Suprapubic skin (tissue), 4 donors: ENCODE measurements around the gene AMIGO3. TPM values are rescaled to one million over a fixed set of nuclear protein-coding genes. Genes with fewer than 3 reads are reported as not detected.
"Not testable (repeated sequence)": the region's sequence is repeated elsewhere in the genome, so short reads cannot be mapped to it uniquely, and the experiment has no call there.

Experiments used
- DNase-seq, 2 donors: peaks; one replicate each; pipeline ENCODE4 v3.0.0-alpha.2; 2019; ENCODE audit warnings: low spot score in 2 of 2
- H3K27ac ChIP-seq: fragments of 200-600 bp; sonication (generic); one replicate; pipeline ENCODE4 v1.5.1; 2019
- H3K27me3 ChIP-seq: fragments of 200-600 bp; sonication (generic); one replicate; pipeline ENCODE4 v1.5.1; 2019
- H3K36me3 ChIP-seq: fragments of 200-600 bp; sonication (generic); one replicate; pipeline ENCODE4 v1.5.1; 2019
- H3K4me1 ChIP-seq: fragments of 200-600 bp; sonication (generic); one replicate; pipeline ENCODE4 v1.5.1; 2019
- H3K4me3 ChIP-seq: fragments of 200-600 bp; sonication (generic); one replicate; pipeline ENCODE4 v1.5.1; 2019; ENCODE audit warnings: mild to moderate bottlenecking
- H3K9me3 ChIP-seq: fragments of 200-600 bp; sonication (generic); one replicate; pipeline ENCODE4 v1.5.1; 2019
- POLR2A ChIP-seq, 2 donors: fragments of 450-650 bp; IDR thresholded peaks; one replicate each; pipeline ENCODE4 v1.6.1; 2017; ENCODE audit warnings: antibody characterized with exemption in 2 of 2, mild to moderate bottlenecking in 2 of 2, moderate library complexity in 2 of 2
- POLR2AphosphoS5 ChIP-seq, 3 donors: sonication (generic); formaldehyde crosslinking; IDR thresholded peaks; one replicate each; pipeline ENCODE4 v1.6.1; 2017; ENCODE audit warnings: antibody characterized with exemption in 3 of 3
- WGBS: methylation state at CpG from one replicate; pipeline ENCODE4 v1.1.5; 2018; 5-methylcytosine and 5-hydroxymethylcytosine counted together
- total RNA-seq, 4 donors: library from RNA; depleted of rRNA; stranded (reverse); fragments of >200 nt; gene quantifications; one replicate each; pipeline ENCODE4 v1.1.0, GENCODE V29; 2016
- TF ChIP-seq, protein P1 (sequence below), 2 donors: fragments of 200-600 bp in 1 of 2; fragments of 450-650 bp in 1 of 2; sonication (generic) in 1 of 2; IDR thresholded peaks; one replicate each; pipeline ENCODE4 v1.5.1; 2016 to 2019; ENCODE audit warnings: antibody characterized with exemption in 2 of 2, mild to moderate bottlenecking in 1 of 2, moderate library complexity in 1 of 2

Gene AMIGO3
- total RNA-seq, 4 donors from 2014 or later = 1.6 to 3.8 (median 2.5) TPM

DNA sequence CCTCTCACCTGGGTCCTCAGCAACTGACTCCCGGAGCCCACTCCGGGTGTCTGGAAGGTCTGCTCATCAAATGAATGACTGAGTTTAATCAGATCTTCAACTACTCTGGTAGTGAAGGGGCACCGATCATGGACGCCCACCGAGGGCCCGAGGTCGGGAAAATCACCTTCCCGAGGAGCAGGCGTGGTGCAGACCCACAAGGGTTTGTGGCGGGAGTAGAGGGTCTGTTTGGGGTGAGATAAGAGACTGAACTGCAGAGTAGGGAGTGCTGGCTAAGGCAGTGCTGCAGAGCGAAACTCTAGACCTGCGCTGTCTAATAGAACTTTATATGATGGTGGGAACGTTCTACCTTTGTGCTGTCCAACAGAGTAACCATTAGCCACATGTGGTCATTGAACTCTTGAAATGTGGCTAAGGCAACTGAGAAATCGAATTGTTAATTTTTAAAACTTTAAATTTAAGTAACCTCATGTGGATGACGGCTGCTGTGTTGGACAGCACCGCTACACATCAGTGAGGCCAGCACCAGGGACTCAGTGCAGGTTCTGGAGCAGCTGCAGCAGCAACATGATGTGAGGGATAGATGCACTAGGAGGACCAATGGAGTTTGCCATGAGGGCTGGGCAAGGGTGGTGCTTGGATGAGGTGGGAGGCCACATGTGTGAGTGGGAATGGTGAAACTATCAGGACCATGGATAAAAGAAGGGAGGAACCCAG lies 29.4 kb downstream of the AMIGO3 start:
- not testable (repeated sequence) for H3K36me3 ChIP-seq, H3K9me3 ChIP-seq, H3K27me3 ChIP-seq, DNase-seq
- Histone ChIP-seq H3K4me3 (peak overlapping the region; percentile 99), H3K27ac (peak overlapping the region; percentile 64), H3K4me1 (peaks cover 48% of the 10 kb centered on the region)
- 8% methylated on average over 16 of the region's 16 CpGs for WGBS

DNA sequence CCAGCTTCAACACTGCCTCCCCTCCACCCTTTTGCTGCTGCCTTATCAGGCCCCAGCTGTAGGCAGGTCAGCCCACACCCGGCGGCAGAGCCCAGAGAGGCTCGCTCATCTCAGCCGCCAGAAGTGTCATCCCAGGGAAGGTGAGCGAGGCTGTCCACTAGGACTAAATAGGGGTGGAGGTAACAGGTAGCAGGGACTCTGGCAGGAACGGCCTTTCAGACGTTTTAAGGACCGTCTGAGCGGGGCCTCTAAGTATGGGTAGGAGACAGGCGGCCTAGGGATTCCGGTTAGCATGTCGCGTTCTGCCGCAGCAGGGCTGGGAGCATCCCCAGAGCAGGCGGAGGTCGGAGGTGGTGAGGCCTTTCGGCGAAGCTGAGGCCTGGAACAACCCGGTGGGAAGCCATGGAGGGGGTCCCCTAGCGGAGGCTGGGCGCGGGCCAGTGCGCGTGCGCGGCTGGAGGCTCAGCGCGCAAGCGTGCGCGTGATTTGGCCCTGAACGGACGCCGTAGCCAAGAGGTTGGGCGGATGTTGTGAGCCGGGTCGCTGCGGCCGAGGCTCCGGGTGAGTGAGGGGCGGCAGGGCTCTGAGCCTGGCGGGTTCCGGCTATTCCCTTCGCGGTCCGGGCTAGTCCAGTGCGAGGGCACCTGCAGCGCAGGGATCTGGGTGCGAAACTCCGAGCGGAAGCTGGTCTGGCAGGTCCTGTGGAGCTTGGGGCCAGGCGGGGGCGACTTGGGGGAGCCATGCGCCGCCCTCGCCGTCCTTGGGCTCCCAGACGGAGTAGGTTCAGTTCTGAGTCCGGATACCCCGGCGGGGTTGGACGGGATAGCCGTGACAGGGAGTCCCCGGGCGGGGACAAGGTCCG lies 30.2 kb downstream of the AMIGO3 start, which contains the start of the genes MST1 and RNF123:
Gene MST1 (minus strand): TSS at position 429 of the 862 bp plus-strand sequence. CDS start 783 bp downstream, outside the sequence.
Gene RNF123 (plus strand): TSS at position 512 of the 862 bp plus-strand sequence. CDS start 1,609 bp downstream, outside the sequence.
- 2% methylated on average over 9 of the region's 66 CpGs for WGBS
- peak; percentile 91 to 93 for DNase-seq

DNA sequence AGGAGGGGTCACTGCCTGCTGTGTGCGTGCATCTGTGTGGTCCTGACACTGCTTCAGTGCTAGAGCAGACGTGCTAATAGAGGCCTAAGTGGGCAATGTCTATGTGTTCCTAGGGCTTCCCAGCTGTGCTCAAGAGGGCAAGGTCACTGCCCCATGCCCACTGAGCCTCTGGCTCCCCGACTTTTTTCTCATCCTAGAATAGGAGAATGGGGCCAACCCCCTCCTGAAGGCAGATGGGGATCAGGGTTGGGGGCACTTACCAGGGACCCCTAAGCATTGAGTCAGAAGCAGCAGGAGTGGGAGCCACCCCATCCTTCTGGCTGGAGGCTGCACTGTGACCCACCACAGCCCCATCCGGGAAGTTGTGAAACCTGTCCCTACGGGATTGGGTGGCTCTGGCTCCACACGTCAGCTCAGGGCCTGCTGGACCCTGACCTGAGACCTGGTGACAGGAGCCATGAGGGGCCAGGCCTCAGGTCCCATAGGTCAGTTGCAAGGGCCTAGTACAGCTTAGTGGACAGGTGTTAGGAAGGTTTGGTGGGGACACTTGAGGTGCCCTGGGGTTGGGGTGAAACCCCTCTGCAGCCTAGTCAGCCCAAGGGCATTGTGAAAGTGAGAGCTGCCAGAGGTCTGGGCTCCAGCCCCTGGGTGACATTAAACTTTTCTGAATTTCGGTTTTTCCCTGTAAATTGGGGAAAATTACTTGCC lies 31.0 kb downstream of the AMIGO3 start:
- 62% methylated on average over 4 of the region's 7 CpGs for WGBS
- DNase-seq, H3K27me3 ChIP-seq, H3K9me3 ChIP-seq, H3K27ac ChIP-seq: not testable (repeated sequence)
- H3K4me3 ChIP-seq = peak overlapping the region; percentile 99
- H3K36me3 ChIP-seq = peaks cover 10% of the 10 kb centered on the region
- peaks cover 48% of the 10 kb centered on the region for H3K4me1 ChIP-seq

More for the DNA sequence above, 30.2 kb downstream of the AMIGO3 start, which contains the start of the genes MST1 and RNF123:
- TF ChIP-seq POLR2A (IDR thresholded peaks at IDR 0.05) (no peak), POLR2AphosphoS5 (IDR thresholded peaks at IDR 0.05) (peak in 1 of 3 donors; percentile 77)
- TF ChIP-seq, protein P1, sequence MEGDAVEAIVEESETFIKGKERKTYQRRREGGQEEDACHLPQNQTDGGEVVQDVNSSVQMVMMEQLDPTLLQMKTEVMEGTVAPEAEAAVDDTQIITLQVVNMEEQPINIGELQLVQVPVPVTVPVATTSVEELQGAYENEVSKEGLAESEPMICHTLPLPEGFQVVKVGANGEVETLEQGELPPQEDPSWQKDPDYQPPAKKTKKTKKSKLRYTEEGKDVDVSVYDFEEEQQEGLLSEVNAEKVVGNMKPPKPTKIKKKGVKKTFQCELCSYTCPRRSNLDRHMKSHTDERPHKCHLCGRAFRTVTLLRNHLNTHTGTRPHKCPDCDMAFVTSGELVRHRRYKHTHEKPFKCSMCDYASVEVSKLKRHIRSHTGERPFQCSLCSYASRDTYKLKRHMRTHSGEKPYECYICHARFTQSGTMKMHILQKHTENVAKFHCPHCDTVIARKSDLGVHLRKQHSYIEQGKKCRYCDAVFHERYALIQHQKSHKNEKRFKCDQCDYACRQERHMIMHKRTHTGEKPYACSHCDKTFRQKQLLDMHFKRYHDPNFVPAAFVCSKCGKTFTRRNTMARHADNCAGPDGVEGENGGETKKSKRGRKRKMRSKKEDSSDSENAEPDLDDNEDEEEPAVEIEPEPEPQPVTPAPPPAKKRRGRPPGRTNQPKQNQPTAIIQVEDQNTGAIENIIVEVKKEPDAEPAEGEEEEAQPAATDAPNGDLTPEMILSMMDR (IDR thresholded peaks at IDR 0.05) = peak in 1 of 2 donors; percentile 29
- peaks cover 48% of the 10 kb centered on the region for H3K4me1 ChIP-seq
- no peaks in the 10 kb centered on the region for H3K27me3 ChIP-seq
- peaks cover 5% of the 10 kb centered on the region for H3K36me3 ChIP-seq
- peak within 1 kb of the TSS; percentile 64 for H3K27ac ChIP-seq
- peak within 1 kb of the TSS; percentile 99 for H3K4me3 ChIP-seq
- H3K9me3 ChIP-seq = no peaks in the 10 kb centered on the region

DNA sequence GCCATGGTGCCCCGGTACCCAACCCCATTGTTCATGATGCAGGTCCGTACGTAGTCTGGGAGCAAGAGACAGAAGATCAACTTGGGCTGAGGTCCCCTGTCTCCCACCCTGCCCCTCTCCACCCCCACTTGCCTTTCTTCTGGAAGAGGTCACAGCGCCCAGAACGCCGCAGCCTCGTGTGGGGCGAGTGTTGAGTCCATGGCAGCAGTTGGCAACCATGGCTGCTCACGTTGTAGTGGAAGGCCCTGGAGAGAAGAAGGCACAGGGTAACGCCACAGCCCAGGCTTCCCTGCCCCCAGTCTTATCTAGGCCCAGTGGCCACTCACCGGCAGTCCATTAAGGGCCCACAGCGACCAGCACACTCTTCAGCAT lies 32.1 kb downstream of the AMIGO3 start:
- not testable (repeated sequence) for DNase-seq, H3K27ac ChIP-seq, H3K27me3 ChIP-seq, H3K9me3 ChIP-seq
- WGBS = 80% methylated on average over 1 of the region's 12 CpGs
- H3K4me1 ChIP-seq = peaks cover 48% of the 10 kb centered on the region
- peak overlapping the region; percentile 47 for H3K4me3 ChIP-seq
- peaks cover 21% of the 10 kb centered on the region for H3K36me3 ChIP-seq

DNA sequence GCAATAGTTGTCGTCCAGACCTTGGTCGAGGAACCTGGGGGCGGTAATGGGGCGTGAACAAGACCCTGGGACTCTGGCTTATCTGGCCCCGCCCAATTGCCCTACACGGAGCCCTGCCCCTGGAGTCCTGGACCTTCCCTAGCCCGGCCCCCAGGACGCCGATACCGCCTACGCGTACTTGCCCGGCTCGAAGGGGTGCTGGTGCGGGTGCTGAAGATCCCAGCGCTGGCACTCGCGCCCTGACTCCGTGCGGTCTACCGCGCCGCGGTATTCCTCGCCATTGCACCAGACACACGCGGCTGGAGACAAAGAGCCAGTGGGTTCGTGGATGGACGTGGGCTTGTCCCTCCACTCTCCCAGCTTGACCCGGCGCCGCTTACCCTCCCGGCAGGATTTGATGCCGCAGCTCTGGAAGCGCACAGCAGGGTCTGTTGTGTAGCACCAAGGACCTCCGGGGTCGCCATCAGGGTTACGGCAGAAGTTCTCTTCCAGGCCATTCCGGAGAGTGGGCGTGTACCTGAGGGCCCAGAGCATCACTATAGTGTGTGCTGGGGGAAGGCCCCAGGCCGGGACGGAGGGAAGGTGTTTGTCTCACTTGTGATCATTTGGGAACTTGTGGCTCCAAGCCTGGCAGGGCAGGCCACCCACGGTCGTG lies 32.6 kb downstream of the AMIGO3 start:
- not testable (repeated sequence) for DNase-seq, H3K9me3 ChIP-seq, H3K27ac ChIP-seq, H3K27me3 ChIP-seq
- H3K36me3 ChIP-seq = peaks cover 26% of the 10 kb centered on the region
- WGBS = no CpG with 5 or more reads among the region's 44 CpGs
- peak overlapping the region; percentile 47 for H3K4me3 ChIP-seq
- peaks cover 48% of the 10 kb centered on the region for H3K4me1 ChIP-seq

DNA sequence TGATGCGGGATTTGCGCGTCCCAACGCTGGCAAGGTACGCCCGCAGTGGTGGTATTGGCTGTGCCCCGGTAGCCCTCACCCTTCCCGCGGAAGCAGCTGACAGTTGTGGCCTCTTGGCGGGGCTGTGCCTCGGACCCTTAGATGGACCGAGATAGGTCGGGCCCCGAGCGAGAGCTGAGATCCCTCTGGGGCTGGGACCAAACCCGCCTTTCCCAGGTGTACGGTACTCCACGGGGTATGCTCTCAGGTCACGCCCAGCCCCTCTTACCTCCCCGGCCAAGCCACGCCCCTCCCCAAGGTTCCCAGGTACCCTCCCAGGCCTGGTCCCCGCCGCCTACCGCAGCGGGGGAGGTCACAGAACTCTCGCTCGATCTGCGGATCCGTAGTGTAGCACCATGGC lies 33.1 kb downstream of the AMIGO3 start:
- WGBS = no CpG with 5 or more reads among the region's 29 CpGs

DNA sequence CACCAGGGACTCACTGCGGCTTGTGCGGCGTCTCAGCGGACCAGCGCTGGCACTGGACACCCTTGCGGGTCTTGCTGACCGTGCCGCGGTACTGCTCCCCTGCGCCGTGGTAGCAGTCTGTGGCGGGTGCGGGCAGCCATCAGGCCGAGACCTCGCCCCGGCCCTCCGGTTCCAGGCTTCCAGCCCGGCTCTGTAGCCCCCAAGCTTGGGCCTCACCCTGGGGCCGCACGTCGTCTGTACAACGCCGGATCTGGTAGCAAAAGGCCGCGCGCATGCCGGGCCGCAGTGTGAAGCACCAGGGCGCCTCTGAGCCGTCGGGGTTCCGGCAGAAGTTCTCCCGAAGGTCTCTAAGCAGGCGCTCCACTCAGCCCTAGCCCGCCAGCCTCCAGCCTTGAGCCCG lies 33.6 kb downstream of the AMIGO3 start:
- WGBS = 16% methylated on average over 5 of the region's 36 CpGs
- H3K36me3 ChIP-seq = peaks cover 37% of the 10 kb centered on the region
- not testable (repeated sequence) for DNase-seq, H3K9me3 ChIP-seq, H3K27ac ChIP-seq, H3K27me3 ChIP-seq
- H3K4me3 ChIP-seq = peak overlapping the region; percentile 47
- peaks cover 37% of the 10 kb centered on the region for H3K4me1 ChIP-seq

More for the DNA sequence above, 33.1 kb downstream of the AMIGO3 start:
- H3K9me3 ChIP-seq, H3K27ac ChIP-seq, H3K27me3 ChIP-seq: not testable (repeated sequence)
- Histone ChIP-seq H3K4me1 (peaks cover 42% of the 10 kb centered on the region), H3K4me3 (peak overlapping the region; percentile 47), H3K36me3 (peaks cover 32% of the 10 kb centered on the region)
- DNase-seq = peak in 1 of 2 donors; percentile 81

DNA sequence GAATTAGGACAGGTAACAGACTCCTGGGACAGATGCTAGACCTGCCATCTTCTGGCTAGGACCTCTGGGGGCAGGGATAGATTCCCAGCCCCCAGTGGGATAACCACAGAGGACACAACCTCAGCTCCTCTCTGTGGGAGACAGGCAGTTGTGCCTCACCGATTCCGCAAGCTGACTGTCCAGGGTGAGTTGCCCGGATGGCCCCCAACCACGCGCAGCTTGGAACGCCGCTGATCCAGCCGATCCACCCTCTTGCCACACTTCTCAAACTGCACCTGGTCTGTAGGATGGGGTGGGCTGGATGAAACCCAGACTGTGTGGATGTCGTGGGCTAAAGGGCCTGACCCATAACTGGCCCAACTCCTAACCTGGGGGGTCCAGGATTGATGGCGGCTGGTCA lies 34.4 kb downstream of the AMIGO3 start:
- Histone ChIP-seq H3K36me3 (peaks cover 44% of the 10 kb centered on the region), H3K4me1 (peaks cover 30% of the 10 kb centered on the region)
- H3K9me3 ChIP-seq, H3K4me3 ChIP-seq, H3K27ac ChIP-seq, H3K27me3 ChIP-seq, DNase-seq: not testable (repeated sequence)
- whole genome bisulfite sequencing = 93% methylated on average over 10 of the region's 10 CpGs

DNA sequence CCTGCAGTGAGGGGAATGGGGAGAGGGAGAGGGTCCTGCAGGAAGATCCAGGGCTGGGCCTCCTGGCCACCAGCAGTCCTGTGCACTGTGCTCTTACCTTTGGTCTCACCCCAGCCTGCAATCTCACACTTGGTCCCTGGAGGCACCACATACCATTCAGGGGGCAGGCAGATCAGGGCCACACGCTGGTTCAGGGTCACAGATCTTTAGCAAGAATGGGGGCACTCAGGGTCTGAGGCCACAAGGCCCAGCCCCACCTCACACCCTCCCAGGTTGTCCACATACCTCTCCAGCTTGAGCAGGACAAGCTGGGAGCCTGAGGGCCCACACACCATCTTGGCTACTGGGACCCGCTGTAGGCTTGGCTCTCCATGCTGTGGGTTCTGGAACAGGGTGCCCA lies 35.0 kb downstream of the AMIGO3 start:
- not testable (repeated sequence) for H3K27ac ChIP-seq, H3K9me3 ChIP-seq, H3K4me3 ChIP-seq, H3K27me3 ChIP-seq, DNase-seq
- Histone ChIP-seq H3K4me1 (peaks cover 27% of the 10 kb centered on the region), H3K36me3 (peaks cover 51% of the 10 kb centered on the region)
- WGBS = 100% methylated on average over 1 of the region's 2 CpGs
